Suprapubic skin (tissue), 3 donors: ENCODE data around the gene TEX9.

ENCODE experiments used
- CTCF ChIP-seq, 2 donors: fragments of 200-600 bp in 1 of 2; fragments of 450-650 bp in 1 of 2; sonication (generic) in 1 of 2; IDR thresholded peaks; one replicate each; pipeline ENCODE4 v1.5.1; 2016 to 2019; ENCODE audit warnings: antibody characterized with exemption in 2 of 2, mild to moderate bottlenecking in 1 of 2, moderate library complexity in 1 of 2
- EP300 ChIP-seq: sonication (generic); formaldehyde crosslinking; IDR thresholded peaks from one replicate; pipeline ENCODE4 v1.6.1; 2017; ENCODE audit warnings: antibody characterized with exemption
- POLR2A ChIP-seq, 2 donors: fragments of 450-650 bp; IDR thresholded peaks; one replicate each; pipeline ENCODE4 v1.6.1; 2017; ENCODE audit warnings: antibody characterized with exemption in 2 of 2, mild to moderate bottlenecking in 2 of 2, moderate library complexity in 2 of 2

- TF ChIP-seq CTCF (IDR thresholded peaks at IDR 0.05): no peak
- TF ChIP-seq EP300: no peak
- TF ChIP-seq POLR2A (IDR thresholded peaks at IDR 0.05): no peak
These were observed 13.2 kb upstream of the TEX9 start for GRCh38 chr15:56351957-56352506.
